GM23338 (cell line): ENCODE measurements around the gene UBR2.

Experiments
- CREB1 ChIP-seq: fragments of 250-450 bp; sonication (Bioruptor Pico); IDR thresholded peaks from 2 replicates; pipeline ENCODE4 v1.5.0; 2020; ENCODE audit warnings: low read depth, mild to moderate bottlenecking, moderate library complexity
- EZH2 ChIP-seq: fragments of 200-600 bp; sonication (generic); IDR thresholded peaks from one replicate; pipeline ENCODE4 v1.8.0; 2017; ENCODE audit warnings: antibody characterized with exemption, mild to moderate bottlenecking, low read depth; ENCODE audit not compliant: unreplicated experiment
- EZH2phosphoT487 ChIP-seq: fragments of 200-600 bp; sonication (generic); IDR thresholded peaks from one replicate; pipeline ENCODE4 v1.8.1; 2018; ENCODE audit warnings: antibody characterized with exemption; ENCODE audit not compliant: unreplicated experiment
- JUNB ChIP-seq: IDR thresholded peaks from one replicate; pipeline ENCODE4 v1.6.1; 2016; ENCODE audit warnings: antibody characterized with exemption; ENCODE audit not compliant: unreplicated experiment
- POLR2AphosphoS5 ChIP-seq: IDR thresholded peaks from 2 replicates; pipeline ENCODE4 v1.6.1; 2016; ENCODE audit warnings: antibody characterized with exemption, low read depth
- STAT1 ChIP-seq: IDR thresholded peaks from one replicate; pipeline ENCODE4 v1.6.1; 2016; ENCODE audit warnings: antibody characterized with exemption; ENCODE audit not compliant: unreplicated experiment
- ZNF114 ChIP-seq: fragments of 250-450 bp; sonication (Bioruptor Pico); IDR thresholded peaks from 2 replicates; pipeline ENCODE4 v1.5.0; 2020; ENCODE audit warnings: mild to moderate bottlenecking, moderate library complexity
- ZNF331 ChIP-seq: fragments of 250-450 bp; sonication (Bioruptor Pico); IDR thresholded peaks from 2 replicates; pipeline ENCODE4 v1.5.0; 2020; ENCODE audit warnings: low read depth, mild to moderate bottlenecking, moderate library complexity
- TF ChIP-seq, protein P1 (sequence below): IDR thresholded peaks from one replicate; pipeline ENCODE4 v1.6.1; 2018; ENCODE audit warnings: antibody characterized with exemption; ENCODE audit not compliant: unreplicated experiment
- TF ChIP-seq, protein P2 (sequence below), 2 experiments: fragments of 200-600 bp in 1 of 2; sonication (generic) in 1 of 2; conservative IDR thresholded peaks; 2 replicates each; pipeline versions ENCODE4 v1.5.1 to v1.6.1; 2016 to 2017; ENCODE audit warnings: antibody characterized with exemption in 2 of 2, low read depth in 2 of 2, mild to moderate bottlenecking in 2 of 2, moderate library complexity in 1 of 2

DNA sequence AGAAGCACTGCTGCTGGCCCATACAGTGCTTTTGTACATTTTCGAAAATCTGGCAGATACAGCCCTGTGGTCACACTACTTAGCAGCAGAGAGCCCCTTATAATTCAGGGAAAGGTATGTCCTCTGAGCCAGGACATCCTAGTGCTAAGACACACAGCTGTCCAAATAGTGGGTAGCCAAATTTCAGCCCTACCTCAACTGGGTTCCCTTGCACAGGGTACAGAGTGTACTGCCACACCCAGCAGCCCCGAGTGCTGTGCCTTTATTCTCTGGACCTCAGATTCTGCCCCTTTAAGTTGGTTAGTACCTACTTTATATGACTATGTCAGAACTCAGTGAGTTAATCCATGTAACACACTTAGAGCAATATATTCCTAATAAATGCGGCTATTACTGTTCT is 111.0 kb downstream of the UBR2 start:
- TF ChIP-seq, protein P1, sequence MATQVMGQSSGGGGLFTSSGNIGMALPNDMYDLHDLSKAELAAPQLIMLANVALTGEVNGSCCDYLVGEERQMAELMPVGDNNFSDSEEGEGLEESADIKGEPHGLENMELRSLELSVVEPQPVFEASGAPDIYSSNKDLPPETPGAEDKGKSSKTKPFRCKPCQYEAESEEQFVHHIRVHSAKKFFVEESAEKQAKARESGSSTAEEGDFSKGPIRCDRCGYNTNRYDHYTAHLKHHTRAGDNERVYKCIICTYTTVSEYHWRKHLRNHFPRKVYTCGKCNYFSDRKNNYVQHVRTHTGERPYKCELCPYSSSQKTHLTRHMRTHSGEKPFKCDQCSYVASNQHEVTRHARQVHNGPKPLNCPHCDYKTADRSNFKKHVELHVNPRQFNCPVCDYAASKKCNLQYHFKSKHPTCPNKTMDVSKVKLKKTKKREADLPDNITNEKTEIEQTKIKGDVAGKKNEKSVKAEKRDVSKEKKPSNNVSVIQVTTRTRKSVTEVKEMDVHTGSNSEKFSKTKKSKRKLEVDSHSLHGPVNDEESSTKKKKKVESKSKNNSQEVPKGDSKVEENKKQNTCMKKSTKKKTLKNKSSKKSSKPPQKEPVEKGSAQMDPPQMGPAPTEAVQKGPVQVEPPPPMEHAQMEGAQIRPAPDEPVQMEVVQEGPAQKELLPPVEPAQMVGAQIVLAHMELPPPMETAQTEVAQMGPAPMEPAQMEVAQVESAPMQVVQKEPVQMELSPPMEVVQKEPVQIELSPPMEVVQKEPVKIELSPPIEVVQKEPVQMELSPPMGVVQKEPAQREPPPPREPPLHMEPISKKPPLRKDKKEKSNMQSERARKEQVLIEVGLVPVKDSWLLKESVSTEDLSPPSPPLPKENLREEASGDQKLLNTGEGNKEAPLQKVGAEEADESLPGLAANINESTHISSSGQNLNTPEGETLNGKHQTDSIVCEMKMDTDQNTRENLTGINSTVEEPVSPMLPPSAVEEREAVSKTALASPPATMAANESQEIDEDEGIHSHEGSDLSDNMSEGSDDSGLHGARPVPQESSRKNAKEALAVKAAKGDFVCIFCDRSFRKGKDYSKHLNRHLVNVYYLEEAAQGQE: no peak
- TF ChIP-seq, protein P2, sequence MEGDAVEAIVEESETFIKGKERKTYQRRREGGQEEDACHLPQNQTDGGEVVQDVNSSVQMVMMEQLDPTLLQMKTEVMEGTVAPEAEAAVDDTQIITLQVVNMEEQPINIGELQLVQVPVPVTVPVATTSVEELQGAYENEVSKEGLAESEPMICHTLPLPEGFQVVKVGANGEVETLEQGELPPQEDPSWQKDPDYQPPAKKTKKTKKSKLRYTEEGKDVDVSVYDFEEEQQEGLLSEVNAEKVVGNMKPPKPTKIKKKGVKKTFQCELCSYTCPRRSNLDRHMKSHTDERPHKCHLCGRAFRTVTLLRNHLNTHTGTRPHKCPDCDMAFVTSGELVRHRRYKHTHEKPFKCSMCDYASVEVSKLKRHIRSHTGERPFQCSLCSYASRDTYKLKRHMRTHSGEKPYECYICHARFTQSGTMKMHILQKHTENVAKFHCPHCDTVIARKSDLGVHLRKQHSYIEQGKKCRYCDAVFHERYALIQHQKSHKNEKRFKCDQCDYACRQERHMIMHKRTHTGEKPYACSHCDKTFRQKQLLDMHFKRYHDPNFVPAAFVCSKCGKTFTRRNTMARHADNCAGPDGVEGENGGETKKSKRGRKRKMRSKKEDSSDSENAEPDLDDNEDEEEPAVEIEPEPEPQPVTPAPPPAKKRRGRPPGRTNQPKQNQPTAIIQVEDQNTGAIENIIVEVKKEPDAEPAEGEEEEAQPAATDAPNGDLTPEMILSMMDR (conservative IDR thresholded peaks at IDR 0.05; ENCODE audit: low read depth in 2 of 2): no peak
- TF ChIP-seq EZH2: no peak
- no peak for TF ChIP-seq POLR2AphosphoS5
- no peak for TF ChIP-seq EZH2phosphoT487
- no peak for TF ChIP-seq JUNB
- TF ChIP-seq ZNF114 (CRISPR knock-in tag): no peak
- no peak for TF ChIP-seq STAT1
- no peak for TF ChIP-seq ZNF331 (CRISPR knock-in tag)
- no peak for TF ChIP-seq CREB1
